ENCODE measurements around the gene AP4E1.

DNA sequence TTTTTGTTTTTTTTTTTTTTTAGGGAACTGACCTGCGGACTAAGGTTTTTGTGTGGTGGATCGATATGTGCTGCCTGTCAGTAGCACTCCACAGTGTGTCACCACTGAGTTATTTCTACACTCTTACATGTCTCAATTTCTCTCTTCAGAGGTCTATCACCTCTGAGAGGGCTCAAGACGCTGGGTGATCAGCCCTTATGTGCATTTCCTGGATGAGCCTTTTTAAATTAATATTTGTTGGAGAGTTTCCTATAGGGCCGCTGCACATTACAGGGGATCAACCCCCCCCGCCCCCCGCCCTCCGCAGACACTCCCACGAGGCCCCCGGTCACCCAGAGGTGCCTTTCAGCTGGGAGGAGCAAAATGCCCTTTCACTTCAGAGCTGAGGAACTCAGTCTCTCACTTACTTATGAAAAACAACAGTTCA lies 34.5 kb upstream of the AP4E1 start:
- TF ChIP-seq POLR2A (IDR thresholded peaks at IDR 0.05; ENCODE audit: low read depth) (no peak), POLR2AphosphoS5 (IDR thresholded peaks at IDR 0.05) (no peak), EP300 (IDR thresholded peaks at IDR 0.05) (no peak)
- TF ChIP-seq, protein P1, sequence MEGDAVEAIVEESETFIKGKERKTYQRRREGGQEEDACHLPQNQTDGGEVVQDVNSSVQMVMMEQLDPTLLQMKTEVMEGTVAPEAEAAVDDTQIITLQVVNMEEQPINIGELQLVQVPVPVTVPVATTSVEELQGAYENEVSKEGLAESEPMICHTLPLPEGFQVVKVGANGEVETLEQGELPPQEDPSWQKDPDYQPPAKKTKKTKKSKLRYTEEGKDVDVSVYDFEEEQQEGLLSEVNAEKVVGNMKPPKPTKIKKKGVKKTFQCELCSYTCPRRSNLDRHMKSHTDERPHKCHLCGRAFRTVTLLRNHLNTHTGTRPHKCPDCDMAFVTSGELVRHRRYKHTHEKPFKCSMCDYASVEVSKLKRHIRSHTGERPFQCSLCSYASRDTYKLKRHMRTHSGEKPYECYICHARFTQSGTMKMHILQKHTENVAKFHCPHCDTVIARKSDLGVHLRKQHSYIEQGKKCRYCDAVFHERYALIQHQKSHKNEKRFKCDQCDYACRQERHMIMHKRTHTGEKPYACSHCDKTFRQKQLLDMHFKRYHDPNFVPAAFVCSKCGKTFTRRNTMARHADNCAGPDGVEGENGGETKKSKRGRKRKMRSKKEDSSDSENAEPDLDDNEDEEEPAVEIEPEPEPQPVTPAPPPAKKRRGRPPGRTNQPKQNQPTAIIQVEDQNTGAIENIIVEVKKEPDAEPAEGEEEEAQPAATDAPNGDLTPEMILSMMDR (IDR thresholded peaks at IDR 0.05), result no peak

Measured in esophagus muscularis mucosa (tissue), 4 donors.